HG03196 (cell line): Measurements from ENCODE around the gene HBD.
"Not testable (repeated sequence)": the region's sequence is repeated elsewhere in the genome, so short reads cannot be mapped to it uniquely, and the experiment has no call there.

Source experiments
- ATAC-seq: cut with Tn5 transposase; IDR thresholded peaks from one replicate; pipeline ENCODE4 v1.9.1; 2021; ENCODE audit not compliant: unreplicated experiment

HBD gene

DNA sequence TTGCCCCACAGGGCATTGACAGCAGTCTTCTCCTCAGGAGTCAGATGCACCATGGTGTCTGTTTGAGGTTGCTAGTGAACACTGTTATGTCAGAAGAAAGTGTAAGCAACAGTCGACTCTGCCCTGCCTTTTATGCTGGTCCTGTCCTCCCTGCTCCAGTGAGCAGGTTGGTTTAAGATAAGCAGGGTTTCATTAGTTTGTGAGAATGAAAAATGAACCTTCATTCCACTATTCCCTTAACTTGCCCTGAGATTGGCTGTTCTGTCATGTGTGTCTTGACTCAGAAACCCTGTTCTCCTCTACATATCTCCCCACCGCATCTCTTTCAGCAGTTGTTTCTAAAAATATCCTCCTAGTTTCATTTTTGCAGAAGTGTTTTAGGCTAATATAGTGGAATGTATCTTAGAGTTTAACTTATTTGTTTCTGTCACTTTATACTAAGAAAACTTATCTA, at the start of gene HBD:
HBD (minus strand) TSS at position 103 of the 454 bp plus-strand sequence; CDS start at position 53, 50 bp downstream.
- ATAC-seq = peak; percentile 78

DNA sequence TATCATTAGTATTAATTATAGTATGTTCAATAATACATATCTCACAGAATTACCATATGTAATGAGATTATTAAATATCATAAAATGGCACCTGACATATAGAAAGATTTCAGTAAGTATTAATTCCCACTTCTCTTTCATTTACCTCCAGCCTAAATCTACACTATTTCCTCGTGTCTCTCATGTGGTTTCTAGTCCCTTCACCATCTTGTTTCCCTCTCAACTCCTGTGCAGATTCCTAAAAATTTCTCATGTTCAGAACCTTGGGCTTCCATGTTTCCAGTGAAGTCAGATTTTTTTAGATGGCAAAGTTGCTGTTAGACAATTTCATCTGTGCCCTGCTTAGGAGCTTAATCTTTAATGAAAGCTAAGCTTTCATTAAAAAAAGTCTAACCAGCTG, 49.6 kb upstream of the HBD start:
- no peak for ATAC-seq

DNA sequence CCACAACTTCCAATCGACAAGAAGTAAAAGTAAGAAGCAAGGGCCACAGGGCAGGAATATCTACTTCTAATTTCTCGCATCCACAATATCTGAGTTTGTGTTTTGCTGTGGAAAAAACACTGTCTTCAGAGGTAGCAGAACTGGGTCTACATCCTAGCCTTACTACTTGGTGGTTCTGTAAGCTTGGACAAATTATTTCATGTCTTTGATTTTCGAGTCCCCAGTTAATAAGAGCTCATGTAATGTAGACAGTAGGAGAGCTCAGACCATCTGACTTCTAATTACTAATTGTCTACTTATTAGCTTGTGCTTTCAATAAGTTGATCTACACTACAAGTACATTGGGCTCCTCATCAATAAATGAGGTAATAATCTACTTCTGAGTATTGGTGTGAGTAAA, 48.8 kb upstream of the HBD start:
- no peak for ATAC-seq

DNA sequence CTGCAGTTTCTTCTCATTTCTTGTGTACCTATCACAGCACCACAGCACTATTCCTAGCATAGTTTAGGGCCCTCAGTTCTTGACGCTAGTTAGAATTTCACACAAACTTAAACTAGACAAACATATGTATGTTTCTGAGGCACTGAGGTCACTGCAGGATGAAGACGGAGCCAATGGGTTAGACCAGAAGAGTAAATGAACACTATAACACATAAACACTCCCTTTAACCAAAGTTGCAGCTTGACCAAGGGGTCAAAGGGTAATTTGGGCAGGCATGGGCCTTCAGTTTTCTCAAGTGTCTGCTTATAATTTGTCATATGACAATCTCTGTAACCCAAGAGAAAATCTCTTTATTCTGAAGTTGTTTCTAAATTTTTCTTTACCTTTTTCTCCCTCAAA, 48.3 kb upstream of the HBD start:
- no peak for ATAC-seq

DNA sequence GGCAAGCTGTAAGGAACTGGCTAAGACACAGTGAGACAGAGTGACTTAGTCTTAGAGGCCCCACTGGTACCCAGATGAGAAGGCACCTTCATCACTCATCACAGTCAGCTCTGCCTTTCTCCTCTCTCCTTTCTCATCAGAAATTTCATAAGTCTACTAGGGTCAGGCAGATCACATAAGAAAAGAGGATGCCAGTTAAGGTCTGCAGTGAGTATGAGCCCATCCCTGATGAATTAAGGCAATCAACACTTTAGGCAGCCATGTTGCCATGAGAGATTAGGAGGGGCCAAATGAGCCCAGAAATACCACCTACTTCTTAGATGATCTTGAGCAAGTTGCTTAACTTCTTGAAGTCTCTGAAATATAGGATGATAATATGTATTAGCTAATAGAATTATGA, 47.3 kb upstream of the HBD start:
- ATAC-seq = no peak

DNA sequence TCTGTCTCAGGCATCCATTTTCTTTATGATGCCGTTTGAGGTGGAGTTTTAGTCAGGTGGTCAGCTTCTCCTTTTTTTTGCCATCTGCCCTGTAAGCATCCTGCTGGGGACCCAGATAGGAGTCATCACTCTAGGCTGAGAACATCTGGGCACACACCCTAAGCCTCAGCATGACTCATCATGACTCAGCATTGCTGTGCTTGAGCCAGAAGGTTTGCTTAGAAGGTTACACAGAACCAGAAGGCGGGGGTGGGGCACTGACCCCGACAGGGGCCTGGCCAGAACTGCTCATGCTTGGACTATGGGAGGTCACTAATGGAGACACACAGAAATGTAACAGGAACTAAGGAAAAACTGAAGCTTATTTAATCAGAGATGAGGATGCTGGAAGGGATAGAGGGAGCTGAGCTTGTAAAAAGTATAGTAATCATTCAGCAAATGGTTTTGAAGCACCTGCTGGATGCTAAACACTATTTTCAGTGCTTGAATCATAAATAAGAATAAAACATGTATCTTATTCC, 46.4 kb upstream of the HBD start:
- ATAC-seq = peak; percentile 93

DNA sequence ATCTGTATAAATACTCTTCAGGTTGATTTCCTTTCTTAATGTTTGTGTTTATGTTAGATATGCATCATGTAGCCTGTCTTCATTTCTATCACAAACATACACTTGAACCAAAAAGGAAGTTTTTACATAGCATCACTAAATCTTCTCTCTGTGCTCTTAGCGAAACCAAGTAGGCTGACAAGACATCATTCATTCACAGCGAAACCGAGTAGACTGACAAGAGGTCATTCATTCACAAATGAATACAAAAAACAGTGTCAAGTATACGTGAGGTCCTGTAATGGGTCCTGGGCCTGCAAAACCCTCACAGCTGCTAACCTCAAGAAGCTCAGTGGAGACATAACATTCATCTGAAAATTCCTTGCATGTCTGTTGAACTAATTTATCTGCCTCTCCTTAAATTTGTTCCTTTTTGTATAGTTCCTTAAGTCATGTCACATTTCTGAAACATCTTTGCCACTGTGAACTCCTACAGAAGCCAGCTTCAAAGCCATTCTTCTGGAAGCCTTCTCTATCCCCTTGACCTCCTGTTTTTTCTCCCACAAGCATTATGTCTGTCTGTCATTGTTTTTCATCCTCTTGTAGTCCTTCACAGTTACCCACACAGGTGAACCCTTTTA, 45.3 kb upstream of the HBD start:
- no peak for ATAC-seq

DNA sequence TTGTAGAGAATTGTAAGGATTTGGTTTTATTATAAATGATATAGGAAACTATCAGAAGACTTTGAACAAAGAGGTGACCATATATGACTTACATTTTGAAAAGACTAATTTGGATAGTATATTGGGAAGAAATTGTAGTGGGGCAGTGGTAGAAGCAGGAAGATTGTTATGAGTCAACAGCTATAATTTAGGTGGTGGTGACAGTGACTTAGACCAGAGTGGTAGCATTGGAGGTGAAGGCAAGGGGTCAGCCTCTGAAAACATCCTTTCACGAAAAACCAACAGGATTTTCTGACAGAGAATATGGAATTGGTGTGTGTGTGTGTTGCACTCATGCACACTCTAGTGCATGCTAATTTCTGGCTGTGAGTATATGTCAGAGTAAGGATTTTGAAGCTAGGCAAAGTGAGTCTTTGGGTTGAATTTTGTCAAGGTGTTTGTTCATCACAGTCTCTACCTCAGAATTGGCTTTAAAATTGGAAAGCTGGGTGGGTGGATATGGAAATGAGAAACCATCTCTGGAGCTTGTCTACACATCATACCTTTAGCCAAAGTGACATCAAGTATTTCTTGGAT, 43.6 kb upstream of the HBD start:
- no peak for ATAC-seq

DNA sequence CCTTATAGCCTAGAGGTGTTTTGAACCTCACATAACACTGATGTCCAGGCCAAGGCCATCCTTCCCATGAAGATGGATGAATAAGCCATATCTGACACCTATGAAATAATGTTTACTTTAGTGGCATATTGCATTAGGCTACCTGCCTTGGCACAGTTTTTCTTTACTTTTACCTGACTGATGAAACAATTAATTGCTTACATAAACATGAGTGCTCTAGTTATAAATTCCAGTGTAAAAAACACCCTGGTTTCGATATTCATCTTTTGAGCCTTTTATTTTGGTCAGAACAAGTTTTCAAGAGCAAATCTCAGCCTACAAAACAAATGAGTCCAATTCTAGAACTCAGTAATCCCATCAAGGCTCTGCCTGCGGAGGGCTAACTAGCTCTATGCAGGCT, 42.4 kb upstream of the HBD start:
- ATAC-seq = no peak

DNA sequence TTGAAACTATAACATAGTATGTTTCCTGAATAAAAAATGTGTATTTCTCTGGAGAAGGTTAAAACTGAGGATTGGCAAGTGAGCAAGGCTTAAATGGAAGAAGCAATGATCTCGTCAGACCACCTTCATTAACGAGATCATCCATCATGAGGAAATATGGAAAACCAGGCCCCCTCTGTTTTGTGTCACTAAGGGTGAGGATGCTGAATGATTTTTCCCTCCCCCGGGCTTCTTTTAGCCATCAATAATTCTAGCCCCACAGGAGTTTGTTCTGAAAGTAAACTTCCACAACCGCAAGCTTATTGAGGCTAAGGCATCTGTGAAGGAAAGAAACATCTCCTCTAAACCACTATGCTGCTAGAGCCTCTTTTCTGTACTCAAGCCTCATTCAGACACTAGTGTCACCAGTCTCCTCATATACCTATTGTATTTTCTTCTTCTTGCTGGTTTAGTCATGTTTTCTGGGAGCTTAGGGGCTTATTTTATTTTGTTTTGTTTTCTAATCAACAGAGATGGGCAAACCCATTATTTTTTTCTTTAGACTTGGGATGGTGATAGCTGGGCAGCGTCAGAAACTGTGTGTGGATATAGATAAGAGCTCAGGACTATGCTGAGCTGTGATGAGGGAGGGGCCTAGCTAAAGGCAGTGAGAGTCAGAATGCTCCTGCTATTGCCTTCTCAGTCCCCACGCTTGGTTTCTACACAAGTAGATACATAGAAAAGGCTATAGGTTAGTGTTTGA, 41.3 kb upstream of the HBD start:
- ATAC-seq = no peak

DNA sequence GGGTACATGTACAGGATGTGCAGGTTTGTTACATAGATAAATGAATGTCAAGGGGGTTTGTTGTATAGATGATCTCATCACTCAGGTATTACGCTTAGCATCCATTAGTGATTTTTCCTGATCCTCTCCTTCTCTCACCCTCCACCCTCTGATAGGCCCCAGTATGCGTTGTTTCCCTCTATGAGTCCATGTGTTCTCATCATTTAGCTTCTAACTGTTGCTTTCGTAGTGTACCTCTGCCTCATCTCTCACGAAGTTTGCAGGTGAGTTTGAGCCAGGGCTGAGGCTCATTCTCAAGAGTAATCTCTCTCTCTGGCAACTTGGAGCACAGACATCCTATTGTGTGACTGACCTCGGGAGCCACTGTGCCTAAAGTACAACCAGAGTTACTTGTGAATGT, 40.1 kb upstream of the HBD start:
- ATAC-seq = no peak

DNA sequence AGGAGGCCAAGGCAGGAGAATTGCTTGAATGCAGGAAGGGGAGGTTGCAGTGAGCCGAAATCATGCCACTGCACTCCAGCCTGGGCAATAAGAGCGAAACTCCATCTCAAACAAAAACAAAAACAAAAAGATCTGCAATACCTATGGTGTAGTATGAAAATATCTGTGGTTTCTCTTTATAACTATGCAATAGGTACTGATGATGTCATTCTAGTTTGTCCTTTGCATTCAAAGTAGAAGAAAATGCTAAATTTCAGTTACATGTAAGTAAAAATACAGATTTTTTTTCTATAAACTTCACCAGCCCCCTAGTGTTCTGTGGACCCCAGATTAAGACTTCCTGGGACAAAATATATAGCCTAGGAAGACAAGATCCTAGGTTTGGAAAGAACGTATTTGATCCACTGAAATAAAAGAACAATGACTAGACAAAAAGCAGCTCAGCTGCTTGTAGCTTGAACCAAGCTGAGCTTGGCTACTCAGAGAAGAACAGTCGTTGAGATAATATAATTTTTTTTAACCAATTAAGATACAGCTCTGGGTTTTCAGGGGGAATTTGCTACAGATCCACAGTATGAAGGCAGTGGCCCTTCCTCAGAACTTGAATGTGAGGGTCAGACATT, 38.2 kb upstream of the HBD start:
- no peak for ATAC-seq

DNA sequence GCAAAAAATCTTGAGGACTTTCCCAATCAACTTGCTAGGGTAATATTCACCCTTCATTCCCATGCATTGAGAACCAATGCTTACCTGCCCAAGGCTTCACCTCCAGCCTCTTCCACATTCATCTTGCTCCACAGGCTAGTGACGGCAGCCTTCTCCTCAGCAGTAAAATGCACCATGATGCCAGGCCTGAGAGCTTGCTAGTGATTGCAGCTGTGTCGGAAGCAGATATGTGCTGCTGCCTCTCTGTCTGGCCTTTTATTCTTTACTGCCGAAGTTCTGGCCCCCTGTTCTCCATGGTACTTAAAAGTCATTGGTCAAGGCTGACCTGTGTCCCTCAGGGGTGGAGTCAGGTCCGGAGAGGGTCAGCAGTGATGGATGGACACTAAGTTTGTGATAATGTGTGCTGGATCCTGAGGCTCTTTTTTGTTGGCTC, 35.4 kb upstream of the HBD start, which contains the start of gene HBE1:
HBE1 (minus strand) TSS at position 231 of the 433 bp plus-strand sequence; CDS start at position 176, 55 bp downstream.
- no peak for ATAC-seq

DNA sequence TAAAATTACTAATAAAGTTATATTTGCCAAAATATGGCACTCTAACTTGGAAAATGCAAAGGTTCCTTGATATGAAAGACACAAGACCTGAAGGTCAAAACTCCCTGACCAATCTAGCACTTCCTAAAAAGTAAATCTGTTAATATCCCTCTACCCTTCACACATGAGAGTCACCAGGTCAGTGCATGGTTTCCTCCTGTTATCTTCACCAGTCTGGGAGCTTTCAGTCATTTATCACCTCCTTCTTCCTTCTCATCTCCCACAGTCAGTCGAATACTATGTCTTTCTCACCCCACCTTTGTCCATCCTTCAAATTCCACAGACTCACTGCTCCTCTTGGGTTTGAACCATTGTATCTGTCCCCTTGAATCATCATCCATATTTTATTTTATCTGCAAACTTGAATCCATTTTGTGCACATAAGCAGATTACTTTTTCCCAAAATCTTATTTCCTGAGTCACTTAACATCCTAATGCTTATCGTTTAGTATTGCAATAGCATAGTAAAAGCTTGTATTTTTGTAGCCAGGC, 32.8 kb upstream of the HBD start:
- ATAC-seq = no peak

DNA sequence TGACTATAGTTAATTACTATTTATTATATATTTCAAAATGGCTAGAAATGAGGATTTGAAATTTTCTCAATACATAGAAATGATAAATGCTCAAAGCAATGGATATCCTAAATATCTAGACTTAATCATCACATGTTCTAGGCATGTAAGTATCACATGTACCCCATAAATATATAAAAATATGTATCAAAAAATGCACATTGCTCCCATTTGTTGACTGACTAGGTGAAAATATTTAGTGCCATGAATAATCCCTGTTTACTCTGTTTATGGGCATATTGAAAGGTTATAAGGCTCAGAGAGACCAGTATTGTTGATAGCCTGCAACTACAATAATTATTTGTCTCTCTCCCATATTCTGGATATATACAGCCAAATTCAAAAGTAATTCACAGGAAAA, 32.3 kb upstream of the HBD start:
- no peak for ATAC-seq

DNA sequence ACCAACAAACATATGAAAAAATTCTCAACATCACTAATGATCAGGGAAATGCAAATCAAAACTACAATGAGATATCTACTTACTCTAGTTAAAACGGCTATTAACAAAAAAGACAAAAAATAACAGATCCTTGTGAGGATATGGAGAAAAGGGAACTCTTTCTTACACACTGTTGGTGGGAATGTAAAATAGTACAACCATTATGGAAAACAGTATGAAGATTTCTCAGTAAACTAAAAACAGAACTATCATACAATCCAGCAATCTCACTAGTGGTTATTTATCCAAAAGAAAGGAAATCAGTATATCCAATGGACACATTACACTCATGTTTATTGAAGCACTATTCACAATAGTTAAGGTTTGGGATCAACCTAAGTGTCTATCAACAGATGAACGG, 31.5 kb upstream of the HBD start:
- no peak for ATAC-seq

DNA sequence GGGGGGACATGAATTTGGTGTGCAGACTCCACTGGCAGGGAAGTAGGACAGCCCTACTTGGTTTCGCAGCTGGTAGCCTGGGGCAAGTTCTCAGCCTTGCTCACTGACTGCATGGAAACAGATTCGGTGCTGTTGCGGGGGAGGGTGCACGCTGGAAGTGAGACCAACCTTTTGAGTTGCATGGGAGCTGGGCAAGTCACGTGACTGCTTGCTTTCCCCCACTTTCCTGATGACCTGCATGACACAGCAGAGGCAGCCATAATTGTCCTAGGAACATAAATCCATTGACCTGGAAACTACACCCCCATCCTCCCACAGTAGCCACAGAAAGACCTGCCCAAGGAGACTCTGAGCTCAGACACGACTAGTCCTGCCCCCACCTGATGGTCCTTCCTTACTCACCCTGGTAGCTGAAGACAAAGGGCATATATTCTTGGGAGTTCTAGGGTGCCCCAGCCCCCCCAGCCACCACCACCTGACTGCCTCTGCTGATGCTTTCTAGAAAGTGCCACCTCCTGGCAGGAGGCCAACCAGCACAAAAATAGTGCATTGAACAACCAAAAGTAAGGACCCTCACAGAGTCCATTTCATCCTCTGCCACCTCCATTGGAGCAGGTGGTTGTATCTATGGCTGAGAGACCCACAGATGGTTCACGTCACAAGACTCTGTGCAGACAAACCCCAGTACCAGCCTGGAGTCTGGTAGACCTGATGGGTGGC, 24.4 kb upstream of the HBD start:
- ATAC-seq = no peak

DNA sequence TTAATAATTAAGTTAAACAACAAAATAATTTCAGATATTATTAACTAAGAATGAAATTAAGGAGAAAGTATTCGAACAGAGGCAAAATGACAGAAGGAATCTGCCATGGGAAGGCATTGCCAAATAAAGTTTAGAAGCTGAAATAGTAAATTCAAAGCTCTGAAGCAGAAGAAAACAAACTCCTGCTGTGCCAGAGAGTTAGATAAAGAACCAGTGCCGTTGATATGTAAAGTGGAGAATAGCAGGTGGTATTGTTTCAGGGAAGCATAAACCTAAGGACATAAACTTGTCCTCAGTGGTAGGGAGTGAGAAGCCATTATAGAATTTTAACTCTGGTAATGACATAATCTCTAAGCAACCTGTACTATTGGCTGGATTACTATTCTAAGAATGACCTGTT, 23.0 kb upstream of the HBD start:
- no peak for ATAC-seq

DNA sequence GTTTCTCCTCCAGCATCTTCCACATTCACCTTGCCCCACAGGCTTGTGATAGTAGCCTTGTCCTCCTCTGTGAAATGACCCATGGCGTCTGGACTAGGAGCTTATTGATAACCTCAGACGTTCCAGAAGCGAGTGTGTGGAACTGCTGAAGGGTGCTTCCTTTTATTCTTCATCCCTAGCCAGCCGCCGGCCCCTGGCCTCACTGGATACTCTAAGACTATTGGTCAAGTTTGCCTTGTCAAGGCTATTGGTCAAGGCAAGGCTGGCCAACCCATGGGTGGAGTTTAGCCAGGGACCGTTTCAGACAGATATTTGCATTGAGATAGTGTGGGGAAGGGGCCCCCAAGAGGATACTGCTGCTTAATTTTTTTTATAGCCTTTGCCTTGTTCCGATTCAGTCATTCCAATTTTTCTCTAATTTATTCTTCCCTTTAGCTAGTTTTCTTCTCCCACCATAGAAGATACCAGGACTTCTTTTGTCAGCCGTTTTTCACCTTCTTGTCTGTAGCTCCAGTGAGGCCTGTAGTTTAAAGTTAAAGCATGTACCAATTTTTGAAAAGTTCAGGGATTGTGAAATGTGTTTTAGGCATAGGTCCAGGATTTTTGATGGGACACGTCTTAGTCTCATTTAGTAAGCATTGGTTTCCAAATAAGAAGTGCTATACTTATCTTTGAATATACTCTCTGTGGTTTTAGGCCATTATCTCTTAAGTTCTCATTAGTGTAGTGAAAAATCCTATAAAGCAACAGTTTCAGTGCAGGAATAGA, 20.5 kb upstream of the HBD start, which contains the start of gene HBG2:
HBG2 (minus strand) TSS at position 136 of the 768 bp plus-strand sequence; CDS start at position 83, 53 bp downstream.
- not testable (repeated sequence) for ATAC-seq

DNA sequence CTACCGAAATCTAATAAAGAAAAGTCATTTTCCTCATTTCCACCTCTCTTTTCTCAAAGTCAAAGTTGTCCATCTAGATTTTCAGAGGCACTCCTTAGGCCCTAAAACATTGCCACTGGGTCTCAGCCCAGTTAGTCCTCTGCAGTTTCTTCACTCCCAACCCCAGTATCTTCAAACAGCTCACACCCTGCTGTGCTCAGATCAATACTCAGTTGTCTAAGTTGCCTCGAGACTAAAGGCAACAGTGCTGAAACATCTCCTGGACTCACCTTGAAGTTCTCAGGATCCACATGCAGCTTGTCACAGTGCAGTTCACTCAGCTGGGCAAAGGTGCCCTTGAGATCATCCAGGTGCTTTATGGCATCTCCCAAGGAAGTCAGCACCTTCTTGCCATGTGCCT, 19.7 kb upstream of the HBD start:
- ATAC-seq = not testable (repeated sequence)
